Trophoblast cell (in vitro differentiated cells and primary cell): Measurements from ENCODE around the gene LMAN2.
A peak's percentile ranks its signal among the peaks of the same experiment; 100 is the strongest.

Source experiments
- DNase-seq, 2 donors: peaks; one replicate each; pipeline ENCODE4 v3.0.0-alpha.2; 2016
- H2AFZ ChIP-seq: 2 replicates; pipeline ENCODE4 v1.6.1; 2013; ENCODE audit warnings: low read length, moderate library complexity, mild to moderate bottlenecking; ENCODE audit not compliant: insufficient read depth, poor library complexity
- H2AK5ac ChIP-seq: 2 replicates; pipeline ENCODE4 v1.6.1; 2013; ENCODE audit warnings: mild to moderate bottlenecking, low read length
- H2BK120ac ChIP-seq: 2 replicates; pipeline ENCODE4 v1.6.1; 2013; ENCODE audit warnings: low read length, mild to moderate bottlenecking, moderate library complexity; ENCODE audit not compliant: insufficient read depth, poor library complexity
- H2BK12ac ChIP-seq: 2 replicates; pipeline ENCODE4 v1.6.1; 2013; ENCODE audit warnings: mild to moderate bottlenecking, low read length, moderate library complexity
- H2BK5ac ChIP-seq: 2 replicates; pipeline ENCODE4 v1.6.1; 2013; ENCODE audit warnings: low read length, low read depth, moderate library complexity, mild to moderate bottlenecking; ENCODE audit not compliant: poor library complexity
- H3K14ac ChIP-seq: 2 replicates; pipeline ENCODE4 v1.6.1; 2013; ENCODE audit warnings: mild to moderate bottlenecking, low read length
- H3K18ac ChIP-seq: 2 replicates; pipeline ENCODE4 v1.6.1; 2013; ENCODE audit warnings: mild to moderate bottlenecking, low read length
- H3K23ac ChIP-seq: 2 replicates; pipeline ENCODE4 v1.6.1; 2013; ENCODE audit warnings: low read length
- H3K27ac ChIP-seq: 2 replicates; pipeline ENCODE4 v1.5.1; 2013; ENCODE audit warnings: low read depth, mild to moderate bottlenecking, inconsistent platforms, low read length, moderate library complexity
- H3K27me3 ChIP-seq: 2 replicates; pipeline ENCODE4 v1.6.1; 2013; ENCODE audit warnings: inconsistent platforms, mild to moderate bottlenecking, low read length, moderate library complexity; ENCODE audit not compliant: insufficient read depth
- H3K36me3 ChIP-seq, 2 experiments: 1 replicate in 1 of 2; 2 replicates in 1 of 2; pipeline ENCODE4 v1.6.1; 2013; ENCODE audit warnings: low read length in 2 of 2, mild to moderate bottlenecking in 2 of 2, moderate library complexity in 1 of 2; ENCODE audit not compliant: insufficient read depth in 2 of 2, control insufficient read depth in 1 of 2
- H3K4ac ChIP-seq: 2 replicates; pipeline ENCODE4 v1.6.1; 2013; ENCODE audit warnings: low read depth, mild to moderate bottlenecking, low read length, moderate library complexity
- H3K4me1 ChIP-seq, 2 experiments: 1 replicate in 1 of 2; 2 replicates in 1 of 2; pipeline ENCODE4 v1.6.1; 2013; ENCODE audit warnings: low read length in 2 of 2, mild to moderate bottlenecking in 2 of 2, moderate library complexity in 1 of 2; ENCODE audit not compliant: insufficient read depth in 2 of 2, control insufficient read depth in 1 of 2
- H3K4me2 ChIP-seq: 2 replicates; pipeline ENCODE4 v1.6.1; 2013; ENCODE audit warnings: inconsistent platforms, mild to moderate bottlenecking, low read length, moderate library complexity
- H3K4me3 ChIP-seq: 2 replicates; pipeline ENCODE4 v1.5.1; 2013; ENCODE audit warnings: mild to moderate bottlenecking, low read depth, low read length, inconsistent platforms
- H3K79me1 ChIP-seq: one replicate; pipeline ENCODE4 v1.6.1; 2013; ENCODE audit warnings: low read length
- H3K79me2 ChIP-seq: 2 replicates; pipeline ENCODE4 v1.6.1; 2013; ENCODE audit warnings: low read length, mild to moderate bottlenecking; ENCODE audit not compliant: control insufficient read depth, insufficient read depth, poor library complexity
- H3K9ac ChIP-seq: 2 replicates; pipeline ENCODE4 v1.6.1; 2013; ENCODE audit warnings: mild to moderate bottlenecking, low read length
- H3K9me3 ChIP-seq: 2 replicates; pipeline ENCODE4 v1.6.1; 2013; ENCODE audit warnings: low read depth, mild to moderate bottlenecking, control low read depth, inconsistent platforms, low read length; ENCODE audit not compliant: insufficient read depth
- H4K12ac ChIP-seq: 2 replicates; pipeline ENCODE4 v1.6.1; 2013; ENCODE audit warnings: low read depth, mild to moderate bottlenecking, low read length, moderate library complexity
- H4K8ac ChIP-seq: 2 replicates; pipeline ENCODE4 v1.6.1; 2013; ENCODE audit warnings: low read depth, mild to moderate bottlenecking, low read length, moderate library complexity
- H4K91ac ChIP-seq: one replicate; pipeline ENCODE4 v1.6.1; 2013; ENCODE audit warnings: low read depth, mild to moderate bottlenecking, low read length, moderate library complexity
- WGBS: extraction: QIAGEN DNeasy Blood & Tissue Kit; methylation state at CpG from one replicate; pipeline ENCODE4 v1.1.7; 2013; ENCODE audit warnings: missing lambda C conversion rate; ENCODE audit not compliant: insufficient read length, insufficient coverage; ENCODE audit errors: extremely low coverage; 5-methylcytosine and 5-hydroxymethylcytosine counted together

The LMAN2 gene

GRCh38 chr5:177317959-177318377 is 33.5 kb downstream of the LMAN2 start:
- no peak overlapping the region for H3K27ac ChIP-seq
- peak; percentile 81 to 97 for DNase-seq
- no peak overlapping the region for H2AK5ac ChIP-seq
- H3K14ac ChIP-seq = no peak overlapping the region
- H2BK5ac ChIP-seq = no peak overlapping the region
- no peak overlapping the region for H2AFZ ChIP-seq
- H3K9ac ChIP-seq = no peak overlapping the region
- no peak overlapping the region for H4K8ac ChIP-seq
- no peaks in the 10 kb centered on the region for H3K27me3 ChIP-seq
- peaks cover 2% of the 10 kb centered on the region for H3K9me3 ChIP-seq
- no peak overlapping the region for H4K91ac ChIP-seq
- no peaks in the 10 kb centered on the region for H3K79me1 ChIP-seq
- H2BK120ac ChIP-seq = no peak overlapping the region
- H3K4ac ChIP-seq = no peak overlapping the region
- no peak overlapping the region for H4K12ac ChIP-seq
- H3K4me2 ChIP-seq = no peak overlapping the region
- WGBS = no CpG with 5 or more reads among the region's 7 CpGs
- no peak overlapping the region for H3K23ac ChIP-seq
- no peak overlapping the region for H3K18ac ChIP-seq
- H2BK12ac ChIP-seq = no peak overlapping the region
- H3K4me3 ChIP-seq = no peak overlapping the region
- peaks cover under 1% of the 10 kb centered on the region in 2 experiments for H3K4me1 ChIP-seq
- H3K36me3 ChIP-seq = peaks cover 2 to 8% of the 10 kb centered on the region in 2 experiments
- no peaks in the 10 kb centered on the region for H3K79me2 ChIP-seq

GRCh38 chr5:177316005-177316404 is 35.5 kb downstream of the LMAN2 start:
- Histone ChIP-seq H3K79me2 (peaks cover 4% of the 10 kb centered on the region), H2AK5ac (no peak overlapping the region), H3K4me1 (peaks cover 11 to 13% of the 10 kb centered on the region in 2 experiments), H3K9ac (no peak overlapping the region), H4K8ac (no peak overlapping the region), H3K27ac (no peak overlapping the region), H4K12ac (no peak overlapping the region), H3K14ac (no peak overlapping the region), H4K91ac (no peak overlapping the region), H3K4me3 (no peak overlapping the region), H3K23ac (no peak overlapping the region), H2AFZ (no peak overlapping the region), H2BK12ac (no peak overlapping the region), H2BK5ac (no peak overlapping the region), H2BK120ac (no peak overlapping the region), H3K9me3 (peaks cover 2% of the 10 kb centered on the region), H3K18ac (no peak overlapping the region), H3K4me2 (no peak overlapping the region), H3K27me3 (no peaks in the 10 kb centered on the region), H3K79me1 (peaks cover 10% of the 10 kb centered on the region), H3K4ac (no peak overlapping the region), H3K36me3 (peaks cover 2 to 8% of the 10 kb centered on the region in 2 experiments)
- WGBS = no CpG with 5 or more reads among the region's 3 CpGs
- no peak for DNase-seq

GRCh38 chr5:177315411-177315810 is 36.1 kb downstream of the LMAN2 start:
- Histone ChIP-seq H2BK12ac (no peak overlapping the region), H2BK5ac (no peak overlapping the region), H3K9ac (no peak overlapping the region)

GRCh38 chr5:177314376-177315342 is 36.8 kb downstream of the LMAN2 start:
- no peak overlapping the region for H2BK120ac ChIP-seq
- no peak overlapping the region for H4K8ac ChIP-seq
- H4K12ac ChIP-seq = no peak overlapping the region
- no peak overlapping the region for H3K23ac ChIP-seq
- H2BK12ac ChIP-seq = no peak overlapping the region
- peaks cover under 1% of the 10 kb centered on the region for H3K9me3 ChIP-seq
- no peak overlapping the region for H3K27ac ChIP-seq
- no peaks in the 10 kb centered on the region for H3K27me3 ChIP-seq
- H4K91ac ChIP-seq = no peak overlapping the region
- H3K18ac ChIP-seq = no peak overlapping the region
- H3K9ac ChIP-seq = no peak overlapping the region
- no peak overlapping the region for H3K14ac ChIP-seq
- peaks cover 11 to 19% of the 10 kb centered on the region in 2 experiments for H3K4me1 ChIP-seq
- H2AFZ ChIP-seq = no peak overlapping the region
- H3K4me2 ChIP-seq = no peak overlapping the region
- peaks cover 4% of the 10 kb centered on the region for H3K79me2 ChIP-seq
- H2BK5ac ChIP-seq = no peak overlapping the region
- no peak overlapping the region for H3K4ac ChIP-seq
- peaks cover 0 to 5% of the 10 kb centered on the region in 2 experiments for H3K36me3 ChIP-seq
- H3K79me1 ChIP-seq = peaks cover 10% of the 10 kb centered on the region
- H2AK5ac ChIP-seq = no peak overlapping the region
- H3K4me3 ChIP-seq = peak overlapping the region; percentile 25
- no peak for DNase-seq
- WGBS = no CpG with 5 or more reads among the region's 18 CpGs

More at GRCh38 chr5:177315411-177315810, 36.1 kb downstream of the LMAN2 start:
- Histone ChIP-seq H3K27me3 (no peaks in the 10 kb centered on the region), H4K91ac (no peak overlapping the region), H3K79me2 (peaks cover 4% of the 10 kb centered on the region), H3K9me3 (peaks cover 2% of the 10 kb centered on the region), H2BK120ac (no peak overlapping the region), H3K27ac (no peak overlapping the region), H3K4me2 (no peak overlapping the region), H2AFZ (no peak overlapping the region), H3K18ac (no peak overlapping the region), H3K23ac (no peak overlapping the region), H3K36me3 (peaks cover 2 to 8% of the 10 kb centered on the region in 2 experiments), H3K14ac (no peak overlapping the region), H4K12ac (no peak overlapping the region), H3K4me1 (peaks cover 11 to 17% of the 10 kb centered on the region in 2 experiments), H3K4ac (no peak overlapping the region), H3K4me3 (no peak overlapping the region), H3K79me1 (peaks cover 10% of the 10 kb centered on the region), H4K8ac (no peak overlapping the region), H2AK5ac (no peak overlapping the region)
- no peak for DNase-seq
- no CpG with 5 or more reads among the region's 7 CpGs for WGBS
